Stomach (tissue), 9 donors: Measurements from ENCODE around the gene RPL10. TPM values are rescaled to one million over a fixed set of nuclear protein-coding genes. Genes with fewer than 3 reads are reported as not detected.

Experiments used
- DNase-seq, 2 donors: peaks; one replicate each; pipeline versions ENCODE4 v3.0.0 to v3.0.0-alpha.2; 2013 to 2019
- H3K27ac ChIP-seq, 5 donors: fragments of 200-600 bp in 4 of 5; sonication (generic) in 4 of 5; one replicate each; pipeline ENCODE4 v1.5.1; 2013 to 2019; ENCODE audit warnings: mild to moderate bottlenecking in 1 of 5, moderate library complexity in 1 of 5
- H3K27me3 ChIP-seq, 3 donors: fragments of 200-600 bp; sonication (generic); one replicate each; pipeline ENCODE4 v1.5.1; 2017 to 2019; ENCODE audit warnings: mixed run types in 1 of 3
- H3K36me3 ChIP-seq, 4 donors: fragments of 200-600 bp; sonication (generic); 1 replicate in 3 of 4; 2 replicates in 1 of 4; pipeline ENCODE4 v1.5.1; 2016 to 2019
- H3K4me1 ChIP-seq, 4 donors: fragments of 200-600 bp; sonication (generic); one replicate each; pipeline ENCODE4 v1.5.1; 2016 to 2019
- H3K4me3 ChIP-seq, 4 donors: fragments of 200-600 bp; sonication (generic) in 3 of 4; one replicate each; pipeline ENCODE4 v1.5.1; 2016 to 2019; ENCODE audit warnings: mild to moderate bottlenecking in 1 of 4
- H3K9me3 ChIP-seq, 4 donors: fragments of 200-600 bp; sonication (generic); one replicate each; pipeline ENCODE4 v1.5.1; 2016 to 2019
- EP300 ChIP-seq: sonication (generic); formaldehyde crosslinking; IDR thresholded peaks from one replicate; pipeline ENCODE4 v1.6.1; 2017; ENCODE audit warnings: antibody characterized with exemption
- POLR2A ChIP-seq, 4 donors: fragments of 450-650 bp; IDR thresholded peaks; one replicate each; pipeline ENCODE4 v1.6.1; 2016; ENCODE audit warnings: antibody characterized with exemption in 4 of 4, control low read depth in 2 of 4, mild to moderate bottlenecking in 1 of 4, moderate library complexity in 1 of 4
- POLR2AphosphoS5 ChIP-seq, 3 donors: sonication (generic); formaldehyde crosslinking; IDR thresholded peaks; one replicate each; pipeline ENCODE4 v1.6.1; 2016; ENCODE audit warnings: antibody characterized with exemption in 3 of 3
- whole genome bisulfite sequencing, 5 donors: extraction: QIAGEN DNeasy Blood & Tissue Kit in 3 of 5; methylation state at CpG; one replicate each; pipeline versions ENCODE4 v1.1.5 to v1.1.7; 2013 to 2018; 5-methylcytosine and 5-hydroxymethylcytosine counted together
- intact Hi-C: fragments of 100-400 bp; cut with DNase I; formaldehyde crosslinking; loops from one replicate; pipeline ENCODE4 v1.15.1; 2023; ENCODE audit warnings: low total_unique reads
- polyA plus RNA-seq, 3 donors: library from polyadenylated mRNA; stranded (reverse); fragments of 200-250 nt; gene quantifications; one replicate each; pipeline ENCODE4 v1.2.3, GENCODE V29; 2013
- total RNA-seq, 5 donors: library from RNA; depleted of rRNA; stranded (reverse); fragments of >200 nt; gene quantifications; one replicate each; pipeline versions ENCODE4 v1.1.0 to v1.2.3, GENCODE V29; 2014 to 2016
- TF ChIP-seq, protein P1 (sequence below), 7 experiments: fragments of 450-650 bp in 4 of 7; fragments of 200-600 bp in 3 of 7; sonication (generic) in 3 of 7; IDR thresholded peaks; one replicate each; pipeline ENCODE4 v1.5.1; 2016 to 2019; ENCODE audit warnings: antibody characterized with exemption in 7 of 7, control low read depth in 2 of 7, mild to moderate bottlenecking in 1 of 7
- donor health status: healthy with polysubstance abuse.
- donor health status: Bipolar disorder and iron deficiency.
- donor health status: healthy.

Gene RPL10
- total and polyA plus RNA-seq, 8 donors: 783 to 8,616 (median 2,882) TPM

DNA sequence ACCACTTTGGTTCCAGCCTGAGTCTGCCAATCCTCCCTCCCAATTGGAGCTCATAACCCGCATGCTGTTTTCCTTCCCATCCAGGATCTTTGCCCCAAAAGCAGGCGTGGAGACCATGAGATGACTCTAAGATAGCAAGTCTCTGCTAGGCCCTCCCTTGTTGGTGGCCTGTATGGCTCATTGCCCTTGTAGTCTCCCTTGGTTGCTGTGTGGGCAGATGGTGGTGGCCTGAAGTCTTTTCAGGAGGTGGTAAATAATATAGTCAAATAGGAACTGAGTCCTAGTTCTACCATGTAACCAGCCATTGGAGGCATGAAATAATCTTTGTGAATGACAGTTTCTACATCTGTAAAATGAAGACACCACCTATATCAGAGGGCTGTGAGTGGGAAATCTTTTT, 31.5 kb downstream of the RPL10 start:
- peaks cover 0 to 49% (median 31%) of the 10 kb centered on the region in 4 donors for H3K4me1 ChIP-seq
- H3K27ac ChIP-seq: peak overlapping the region in 2 of 5 donors; percentile 81 to 84
- H3K27me3 ChIP-seq: no peaks in the 10 kb centered on the region
- no peaks in the 10 kb centered on the region for H3K9me3 ChIP-seq
- intact Hi-C loops: no loop called here
- peak overlapping the region in 3 of 4 donors; percentile 69 to 80 (median 80) for H3K4me3 ChIP-seq
- 56 to 75% (median 67%) methylated on average over 2 of the region's 2 CpGs for WGBS, 5 donors
- H3K36me3 ChIP-seq: peaks cover 4 to 33% (median 28%) of the 10 kb centered on the region in 4 donors
- no peak for TF ChIP-seq EP300
- TF ChIP-seq, protein P1, sequence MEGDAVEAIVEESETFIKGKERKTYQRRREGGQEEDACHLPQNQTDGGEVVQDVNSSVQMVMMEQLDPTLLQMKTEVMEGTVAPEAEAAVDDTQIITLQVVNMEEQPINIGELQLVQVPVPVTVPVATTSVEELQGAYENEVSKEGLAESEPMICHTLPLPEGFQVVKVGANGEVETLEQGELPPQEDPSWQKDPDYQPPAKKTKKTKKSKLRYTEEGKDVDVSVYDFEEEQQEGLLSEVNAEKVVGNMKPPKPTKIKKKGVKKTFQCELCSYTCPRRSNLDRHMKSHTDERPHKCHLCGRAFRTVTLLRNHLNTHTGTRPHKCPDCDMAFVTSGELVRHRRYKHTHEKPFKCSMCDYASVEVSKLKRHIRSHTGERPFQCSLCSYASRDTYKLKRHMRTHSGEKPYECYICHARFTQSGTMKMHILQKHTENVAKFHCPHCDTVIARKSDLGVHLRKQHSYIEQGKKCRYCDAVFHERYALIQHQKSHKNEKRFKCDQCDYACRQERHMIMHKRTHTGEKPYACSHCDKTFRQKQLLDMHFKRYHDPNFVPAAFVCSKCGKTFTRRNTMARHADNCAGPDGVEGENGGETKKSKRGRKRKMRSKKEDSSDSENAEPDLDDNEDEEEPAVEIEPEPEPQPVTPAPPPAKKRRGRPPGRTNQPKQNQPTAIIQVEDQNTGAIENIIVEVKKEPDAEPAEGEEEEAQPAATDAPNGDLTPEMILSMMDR (IDR thresholded peaks at IDR 0.05): no peak
- no peak for TF ChIP-seq POLR2A (IDR thresholded peaks at IDR 0.05)
- TF ChIP-seq POLR2AphosphoS5 (IDR thresholded peaks at IDR 0.05): no peak
- no peak for DNase-seq

DNA sequence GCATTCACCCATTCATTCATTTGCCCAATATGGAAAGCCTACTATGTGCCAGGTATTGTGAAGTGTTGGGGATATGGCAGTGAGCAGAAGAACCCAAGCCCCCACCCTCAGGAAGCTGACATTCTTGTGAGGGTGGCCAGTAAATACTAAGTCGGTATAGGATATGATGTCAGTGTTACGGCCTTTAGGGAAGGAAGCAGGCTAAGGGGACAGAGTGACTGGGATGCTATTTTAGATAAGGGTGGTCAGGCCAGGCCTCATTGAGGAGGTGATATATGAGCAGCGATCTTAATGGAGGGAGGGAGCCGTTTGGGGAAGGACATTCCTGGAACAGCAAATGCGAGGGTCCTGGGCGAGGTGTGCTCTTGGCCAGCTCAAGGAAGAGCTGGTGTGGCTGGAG, 32.3 kb downstream of the RPL10 start:
- no peaks in the 10 kb centered on the region for H3K9me3 ChIP-seq
- intact Hi-C loops: no loop called here
- H3K4me3 ChIP-seq: peak overlapping the region in 1 of 4 donors; percentile 80

DNA sequence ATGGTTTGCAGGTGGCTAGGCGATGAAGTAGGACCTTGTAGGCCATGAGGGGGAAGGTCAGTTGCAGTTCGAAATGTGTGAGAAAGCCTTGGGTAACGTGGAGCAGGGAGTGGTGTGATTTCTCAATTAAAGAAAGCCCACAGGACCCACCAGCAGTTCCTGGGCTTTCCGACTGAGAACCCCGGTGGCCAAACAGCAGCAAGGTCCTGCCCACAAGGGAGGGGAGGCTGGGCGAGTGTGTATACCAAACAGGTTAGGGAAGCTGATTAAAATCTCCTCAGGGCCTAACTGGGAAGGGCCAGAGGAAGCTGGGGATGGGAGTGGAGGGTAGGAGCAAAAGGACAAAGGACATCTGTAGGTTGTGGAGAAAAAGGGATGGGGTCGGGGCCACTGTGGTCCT, 32.7 kb downstream of the RPL10 start:
- TF ChIP-seq, protein P1 (IDR thresholded peaks at IDR 0.05): no peak
- TF ChIP-seq POLR2AphosphoS5 (IDR thresholded peaks at IDR 0.05) (no peak), POLR2A (IDR thresholded peaks at IDR 0.05) (no peak), EP300 (no peak)
- H3K27ac ChIP-seq: peak overlapping the region in 3 of 5 donors; percentile 26 to 53 (median 32)
- no peaks in the 10 kb centered on the region for H3K27me3 ChIP-seq
- H3K4me3 ChIP-seq: no peak overlapping the region
- H3K4me1 ChIP-seq: peaks cover 0 to 52% (median 31%) of the 10 kb centered on the region in 4 donors
- intact Hi-C loops: no loop called here
- H3K36me3 ChIP-seq: peaks cover 4 to 45% (median 37%) of the 10 kb centered on the region in 4 donors
- no peak for DNase-seq
- 42 to 63% (median 52%) methylated on average over 6 to 7 of the region's 7 CpGs for WGBS, 5 donors
- H3K9me3 ChIP-seq: no peaks in the 10 kb centered on the region

More for the DNA sequence above, 32.3 kb downstream of the RPL10 start:
- WGBS, 5 donors: 57 to 76% (median 68%) methylated on average over 6 of the region's 6 CpGs
- Histone ChIP-seq H3K4me1 (peaks cover 0 to 49% (median 31%) of the 10 kb centered on the region in 4 donors), H3K36me3 (peaks cover 4 to 41% (median 35%) of the 10 kb centered on the region in 4 donors), H3K27me3 (no peaks in the 10 kb centered on the region), H3K27ac (peak overlapping the region in 3 of 5 donors; percentile 26 to 53 (median 32))
- no peak for DNase-seq
- TF ChIP-seq, protein P1 (IDR thresholded peaks at IDR 0.05): no peak
- TF ChIP-seq POLR2AphosphoS5 (IDR thresholded peaks at IDR 0.05) (no peak), POLR2A (IDR thresholded peaks at IDR 0.05) (no peak), EP300 (no peak)

DNA sequence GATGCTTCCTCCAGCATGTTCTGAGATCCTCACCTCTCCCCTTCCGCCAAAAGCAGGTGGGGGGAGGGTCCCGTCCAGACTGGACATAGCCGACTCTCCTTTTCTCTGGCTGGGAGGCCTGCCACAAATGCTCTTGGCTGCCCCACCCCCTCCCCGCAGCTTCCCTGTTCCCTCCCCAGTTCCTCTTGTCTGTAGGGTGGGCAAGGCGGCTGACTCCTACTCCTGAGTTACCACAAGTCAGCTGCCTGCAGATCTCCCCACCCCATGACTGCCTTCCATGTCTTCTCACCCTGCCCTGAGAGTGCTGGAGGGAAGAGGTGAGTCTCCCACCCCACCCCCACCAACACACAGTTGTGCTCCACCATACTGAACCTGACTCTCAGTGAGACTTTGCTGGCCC, 33.2 kb downstream of the RPL10 start:
- Histone ChIP-seq H3K27ac (peak overlapping the region in 3 of 5 donors; percentile 26 to 53 (median 32)), H3K27me3 (no peaks in the 10 kb centered on the region), H3K4me1 (peaks cover 0 to 56% (median 34%) of the 10 kb centered on the region in 4 donors), H3K36me3 (peaks cover 4 to 45% (median 37%) of the 10 kb centered on the region in 4 donors), H3K9me3 (no peaks in the 10 kb centered on the region), H3K4me3 (no peak overlapping the region)
- DNase-seq: no peak
- intact Hi-C loops: no loop called here
- WGBS, 5 donors: 40 to 73% (median 61%) methylated on average over 1 to 5 of the region's 5 CpGs; no CpG with 5 or more reads in 1 of the 5 donors
- TF ChIP-seq, protein P1 (IDR thresholded peaks at IDR 0.05): no peak
- TF ChIP-seq EP300 (no peak), POLR2A (IDR thresholded peaks at IDR 0.05) (no peak), POLR2AphosphoS5 (IDR thresholded peaks at IDR 0.05) (no peak)
